MM.1S (cell line): Measurements from ENCODE around the gene WBP1L.

ENCODE experiments used
- DNase-seq: peaks from one replicate; pipeline ENCODE4 v3.0.0-alpha.2; 2015
- H2AFZ ChIP-seq: fragments of 300-600 bp; sonication (generic); 2 replicates; pipeline ENCODE4 v1.6.0; 2016; ENCODE audit warnings: antibody characterized with exemption, low read length
- H3F3A ChIP-seq: fragments of 300-600 bp; sonication (generic); 2 replicates; pipeline ENCODE4 v1.6.1; 2016; ENCODE audit warnings: mild to moderate bottlenecking, antibody characterized with exemption, low read length, moderate library complexity, mixed read lengths; ENCODE audit not compliant: insufficient read depth
- H3K27ac ChIP-seq: fragments of 300-600 bp; sonication (generic); 2 replicates; pipeline ENCODE4 v1.5.1; 2016; ENCODE audit warnings: mild to moderate bottlenecking, low read length
- H3K27me3 ChIP-seq: fragments of 300-600 bp; sonication (generic); replicated peaks from 2 replicates; pipeline ENCODE4 v1.6.0; 2016; ENCODE audit warnings: low read length; ENCODE audit not compliant: insufficient read depth
- H3K36me3 ChIP-seq: fragments of 300-600 bp; sonication (generic); replicated peaks from 2 replicates; pipeline ENCODE4 v1.6.1; 2016; ENCODE audit warnings: mild to moderate bottlenecking, low read length, mixed read lengths; ENCODE audit not compliant: insufficient read depth
- H3K4me1 ChIP-seq: fragments of 300-600 bp; sonication (generic); 2 replicates; pipeline ENCODE4 v1.6.1; 2016; ENCODE audit warnings: low read length, mixed read lengths
- H3K4me2 ChIP-seq: fragments of 300-600 bp; sonication (generic); 2 replicates; pipeline ENCODE4 v1.6.0; 2016; ENCODE audit warnings: low read depth, low read length
- H3K4me3 ChIP-seq: fragments of 300-600 bp; sonication (generic); 2 replicates; pipeline ENCODE4 v1.5.1; 2016; ENCODE audit warnings: low read length, mixed read lengths
- H3K79me2 ChIP-seq: fragments of 300-600 bp; sonication (generic); 2 replicates; pipeline ENCODE4 v1.6.1; 2016; ENCODE audit warnings: mixed run types, low read length, mixed read lengths
- H3K9ac ChIP-seq: fragments of 300-600 bp; sonication (generic); 2 replicates; pipeline ENCODE4 v1.6.1; 2016; ENCODE audit warnings: low read length, mixed read lengths
- H3K9me2 ChIP-seq: fragments of 300-600 bp; sonication (generic); replicated peaks from 2 replicates; pipeline ENCODE4 v1.6.1; 2016; ENCODE audit warnings: mild to moderate bottlenecking, low read length, mixed read lengths; ENCODE audit not compliant: insufficient read depth
- H3K9me3 ChIP-seq: fragments of 300-600 bp; sonication (generic); replicated peaks from 2 replicates; pipeline ENCODE4 v1.6.1; 2016; ENCODE audit warnings: mild to moderate bottlenecking, low read length, mixed read lengths; ENCODE audit not compliant: insufficient read depth
- H4K20me1 ChIP-seq: fragments of 300-600 bp; sonication (generic); 2 replicates; pipeline ENCODE4 v1.6.1; 2016; ENCODE audit warnings: mild to moderate bottlenecking, low read length, moderate library complexity, mixed read lengths; ENCODE audit not compliant: insufficient read depth
- CTCF ChIP-seq: fragments of 300-600 bp; sonication (generic); IDR thresholded peaks from 2 replicates; pipeline ENCODE4 v1.5.1; 2016; ENCODE audit warnings: antibody characterized with exemption, low read length, mixed read lengths
- EZH2 ChIP-seq: fragments of 300-600 bp; sonication (generic); optimal IDR thresholded peaks from 2 replicates; pipeline ENCODE3; 2017; ENCODE audit warnings: low read depth, mild to moderate bottlenecking, antibody characterized with exemption, low read length, mixed read lengths
- EZH2phosphoT487 ChIP-seq: fragments of 300-600 bp; sonication (generic); IDR thresholded peaks from 2 replicates; pipeline ENCODE4 v1.6.1; 2018; ENCODE audit warnings: antibody characterized with exemption, low read length

Gene WBP1L

GRCh38 chr10:102796407-102797176 is 52.8 kb downstream of the WBP1L start:
- H3K9me3 ChIP-seq, result no peaks in the 10 kb centered on the region
- H3K36me3 ChIP-seq, result no peaks in the 10 kb centered on the region
- peak; percentile 96 for DNase-seq

GRCh38 chr10:102799691-102800471 is 56.1 kb downstream of the WBP1L start:
- Histone ChIP-seq H3K79me2 (peaks cover 80% of the 10 kb centered on the region), H3K27me3 (no peaks in the 10 kb centered on the region), H3K4me1 (peaks cover 42% of the 10 kb centered on the region), H3K9ac (no peak overlapping the region), H4K20me1 (no peaks in the 10 kb centered on the region), H3F3A (peaks cover 25% of the 10 kb centered on the region), H3K27ac (no peak overlapping the region), H3K4me3 (no peak overlapping the region), H3K9me3 (no peaks in the 10 kb centered on the region), H3K4me2 (no peak overlapping the region), H3K36me3 (no peaks in the 10 kb centered on the region), H2AFZ (no peak overlapping the region), H3K9me2 (no peaks in the 10 kb centered on the region)
- DNase-seq, result no peak
- TF ChIP-seq CTCF (no peak), EZH2phosphoT487 (no peak), EZH2 (no peak)

More at GRCh38 chr10:102796407-102797176, 52.8 kb downstream of the WBP1L start:
- H3K9me2 ChIP-seq, result no peaks in the 10 kb centered on the region
- H2AFZ ChIP-seq, result 0 out of 2 replicates have a peak overlapping the region, but pooled peaks have one; percentile 3
- H3K4me3 ChIP-seq, result peak overlapping the region; percentile 54
- peaks cover 84% of the 10 kb centered on the region for H3K79me2 ChIP-seq
- peak overlapping the region; percentile 98 for H3K27ac ChIP-seq
- no peaks in the 10 kb centered on the region for H3K27me3 ChIP-seq
- H3K9ac ChIP-seq, result peak overlapping the region; percentile 85
- peak overlapping the region; percentile 88 for H3K4me2 ChIP-seq
- TF ChIP-seq CTCF, result no peak
- no peak for TF ChIP-seq EZH2
- TF ChIP-seq EZH2phosphoT487, result no peak
- no peaks in the 10 kb centered on the region for H4K20me1 ChIP-seq
- peaks cover 46% of the 10 kb centered on the region for H3K4me1 ChIP-seq
- peaks cover 28% of the 10 kb centered on the region for H3F3A ChIP-seq

DNA sequence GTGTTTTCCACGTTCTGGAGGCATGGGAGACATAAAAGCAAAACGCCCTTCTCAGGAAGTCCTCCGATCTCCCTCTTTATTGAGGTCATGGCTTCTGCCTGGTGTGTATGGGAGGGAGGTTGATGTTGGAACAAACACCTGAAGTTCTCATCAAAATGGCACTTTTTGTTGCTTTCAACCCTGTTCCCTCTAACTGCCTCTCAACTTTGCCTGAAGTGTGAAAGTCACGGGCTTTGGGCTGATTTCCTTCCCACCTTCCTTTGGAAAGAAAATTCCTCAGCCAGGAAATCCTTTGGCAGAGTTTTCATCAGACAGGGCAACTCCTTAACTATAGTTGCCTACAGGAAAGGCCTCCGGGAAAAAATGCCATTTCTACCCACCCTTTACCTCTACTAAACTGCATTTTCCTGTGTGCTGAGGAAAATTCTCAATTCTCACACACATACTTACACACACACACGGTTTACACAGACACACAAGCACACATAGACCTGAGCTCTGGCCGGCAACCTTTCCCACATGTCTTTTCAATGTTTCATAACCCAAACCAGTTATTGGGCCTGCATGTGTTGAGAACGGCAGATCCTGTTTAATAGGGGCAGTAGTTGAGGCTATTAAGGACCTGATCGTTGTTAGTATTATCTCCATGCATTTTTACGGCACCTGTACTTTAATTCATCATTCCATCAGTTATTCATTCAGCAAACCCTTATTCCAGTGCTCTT is 57.0 kb downstream of the WBP1L start:
- H3K4me1 ChIP-seq, result peaks cover 33% of the 10 kb centered on the region

More for the DNA sequence above, 57.0 kb downstream of the WBP1L start:
- no peak for DNase-seq
- Histone ChIP-seq H3K27me3 (no peaks in the 10 kb centered on the region), H3K27ac (no peak overlapping the region; the same call in 1 of the 2 replicates), H3F3A (peaks cover 16% of the 10 kb centered on the region), H3K9me2 (no peaks in the 10 kb centered on the region), H3K36me3 (no peaks in the 10 kb centered on the region), H3K4me2 (no peak overlapping the region), H3K79me2 (peaks cover 80% of the 10 kb centered on the region), H3K4me3 (no peak overlapping the region), H4K20me1 (no peaks in the 10 kb centered on the region), H3K9me3 (no peaks in the 10 kb centered on the region), H2AFZ (no peak overlapping the region), H3K9ac (no peak overlapping the region)
- TF ChIP-seq CTCF (no peak), EZH2 (no peak), EZH2phosphoT487 (no peak)
